HEK293T (cell line): ENCODE results near the gene OPCML.

Source experiments
- FOXM1 ChIP-seq: fragments of 450-650 bp; IDR thresholded peaks from 2 replicates; pipeline ENCODE4 v1.6.1; 2017; ENCODE audit warnings: mild to moderate bottlenecking, borderline replicate concordance
- TARDBP ChIP-seq: fragments of 450-650 bp; IDR thresholded peaks from 2 replicates; pipeline ENCODE4 v1.6.1; 2016
- ZNF384 ChIP-seq: fragments of 450-650 bp; IDR thresholded peaks from 2 replicates; pipeline ENCODE4 v1.6.1; 2016

DNA sequence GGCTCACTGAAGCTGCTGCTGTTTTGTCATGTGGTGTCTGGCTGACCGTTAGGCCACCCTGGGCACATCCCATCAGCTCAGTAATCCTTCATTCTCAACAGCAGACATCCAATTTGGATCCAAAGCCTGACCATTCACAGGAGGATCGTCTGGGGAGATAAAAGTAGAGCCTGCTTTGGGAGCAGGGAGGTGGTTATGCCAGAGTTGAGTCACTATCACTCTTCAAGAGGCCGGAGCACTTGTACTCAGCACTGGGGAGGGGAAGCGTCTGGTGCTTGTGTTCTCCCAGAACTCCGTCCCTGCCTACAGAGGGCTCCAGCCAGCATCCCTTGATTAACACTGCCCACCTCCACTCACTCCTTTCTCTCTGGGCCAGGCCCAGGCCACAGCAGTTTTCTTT lies 382.6 kb downstream of the OPCML start:
- TF ChIP-seq ZNF384 (no peak), FOXM1 (no peak), TARDBP (no peak)
